ENCODE measurements around the gene TRPC4AP.

GRCh38 chr20:34970193-34970840 is 122.3 kb downstream of the TRPC4AP start:
- TF ChIP-seq, protein P1, sequence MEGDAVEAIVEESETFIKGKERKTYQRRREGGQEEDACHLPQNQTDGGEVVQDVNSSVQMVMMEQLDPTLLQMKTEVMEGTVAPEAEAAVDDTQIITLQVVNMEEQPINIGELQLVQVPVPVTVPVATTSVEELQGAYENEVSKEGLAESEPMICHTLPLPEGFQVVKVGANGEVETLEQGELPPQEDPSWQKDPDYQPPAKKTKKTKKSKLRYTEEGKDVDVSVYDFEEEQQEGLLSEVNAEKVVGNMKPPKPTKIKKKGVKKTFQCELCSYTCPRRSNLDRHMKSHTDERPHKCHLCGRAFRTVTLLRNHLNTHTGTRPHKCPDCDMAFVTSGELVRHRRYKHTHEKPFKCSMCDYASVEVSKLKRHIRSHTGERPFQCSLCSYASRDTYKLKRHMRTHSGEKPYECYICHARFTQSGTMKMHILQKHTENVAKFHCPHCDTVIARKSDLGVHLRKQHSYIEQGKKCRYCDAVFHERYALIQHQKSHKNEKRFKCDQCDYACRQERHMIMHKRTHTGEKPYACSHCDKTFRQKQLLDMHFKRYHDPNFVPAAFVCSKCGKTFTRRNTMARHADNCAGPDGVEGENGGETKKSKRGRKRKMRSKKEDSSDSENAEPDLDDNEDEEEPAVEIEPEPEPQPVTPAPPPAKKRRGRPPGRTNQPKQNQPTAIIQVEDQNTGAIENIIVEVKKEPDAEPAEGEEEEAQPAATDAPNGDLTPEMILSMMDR (conservative IDR thresholded peaks at IDR 0.05; ENCODE audit: low read length), result no peak
- TF ChIP-seq EZH2phosphoT487 (IDR thresholded peaks at IDR 0.05; ENCODE audit: borderline replicate concordance), result no peak

All from Loucy (cell line).